ENCODE results near the gene HVCN1.

The HVCN1 gene

DNA sequence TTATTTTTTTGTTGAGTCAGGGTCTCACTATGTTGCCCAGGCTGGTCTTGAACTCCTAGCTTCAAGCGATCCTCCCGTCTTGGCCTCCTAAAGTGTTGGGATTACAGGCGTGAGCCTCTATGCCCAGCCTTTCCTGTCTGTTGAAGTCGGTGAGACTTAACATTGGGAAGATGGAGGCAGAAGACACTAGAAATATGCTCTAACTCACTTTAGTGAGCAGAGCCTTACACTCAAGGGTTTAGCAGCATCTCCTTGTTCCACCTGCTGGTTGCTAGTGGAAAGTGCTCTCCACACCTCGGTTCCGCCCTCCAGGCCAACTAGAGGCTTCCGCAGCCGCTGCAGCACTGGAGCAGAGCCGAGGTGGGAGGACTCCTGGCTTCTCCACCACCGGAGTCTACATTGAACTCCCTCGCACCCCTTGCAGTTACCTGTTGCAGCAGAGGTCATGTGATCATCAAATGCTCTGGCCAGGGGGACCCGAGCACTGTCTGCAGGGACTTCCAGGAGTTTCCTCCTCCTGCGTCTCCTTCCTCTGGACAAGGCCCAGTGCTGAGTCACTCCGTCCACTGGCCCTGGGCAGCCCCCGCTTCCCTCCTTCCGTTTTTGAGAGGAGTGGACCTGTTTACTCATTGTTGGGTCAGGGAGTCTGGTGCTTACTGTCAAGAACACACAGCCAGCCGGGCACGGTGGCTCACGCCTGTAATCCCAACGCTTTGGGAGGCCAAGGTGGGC lies 9.4 kb upstream of the HVCN1 start:
- peak; percentile 64 to 67 for DNase-seq

DNA sequence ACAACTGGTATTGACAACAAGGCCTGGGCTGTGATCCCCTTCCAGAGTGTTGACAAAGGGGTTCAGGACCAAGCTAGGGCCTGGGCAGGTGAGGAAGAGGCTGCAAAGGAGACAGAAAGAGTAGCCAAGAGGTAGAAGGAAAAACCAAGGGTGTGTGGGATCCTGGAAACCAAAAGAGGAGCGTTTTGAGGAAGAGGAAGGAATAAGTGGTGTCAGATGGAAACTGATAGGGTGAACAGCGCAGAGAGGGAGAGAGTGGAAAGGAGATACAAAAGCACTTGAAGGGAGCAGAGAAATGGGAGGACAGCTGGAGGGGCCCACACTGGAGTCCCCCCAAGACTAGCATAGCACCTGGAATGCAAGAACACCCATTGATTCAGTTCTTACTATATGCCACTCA lies 8.3 kb upstream of the HVCN1 start:
- no peak for DNase-seq

DNA sequence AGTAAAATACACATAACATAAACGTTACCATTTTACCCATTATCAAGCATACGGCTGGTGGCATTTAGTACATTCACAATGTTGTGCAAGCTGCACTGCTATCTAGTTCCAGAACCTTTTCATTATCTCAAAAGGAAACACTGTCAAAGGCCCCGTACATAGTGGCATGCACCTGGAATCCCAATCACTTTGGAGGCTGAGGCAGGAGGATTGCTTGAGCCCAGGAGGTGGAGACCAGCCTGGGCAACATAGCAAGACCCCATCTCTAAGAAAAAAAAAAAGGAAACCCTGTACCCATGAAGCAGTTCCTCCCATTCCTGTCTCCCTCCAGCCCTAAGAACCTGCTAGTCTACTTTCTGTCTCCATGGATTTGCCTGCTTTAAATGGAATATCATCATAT lies 7.4 kb upstream of the HVCN1 start:
- DNase-seq, result no peak

DNA sequence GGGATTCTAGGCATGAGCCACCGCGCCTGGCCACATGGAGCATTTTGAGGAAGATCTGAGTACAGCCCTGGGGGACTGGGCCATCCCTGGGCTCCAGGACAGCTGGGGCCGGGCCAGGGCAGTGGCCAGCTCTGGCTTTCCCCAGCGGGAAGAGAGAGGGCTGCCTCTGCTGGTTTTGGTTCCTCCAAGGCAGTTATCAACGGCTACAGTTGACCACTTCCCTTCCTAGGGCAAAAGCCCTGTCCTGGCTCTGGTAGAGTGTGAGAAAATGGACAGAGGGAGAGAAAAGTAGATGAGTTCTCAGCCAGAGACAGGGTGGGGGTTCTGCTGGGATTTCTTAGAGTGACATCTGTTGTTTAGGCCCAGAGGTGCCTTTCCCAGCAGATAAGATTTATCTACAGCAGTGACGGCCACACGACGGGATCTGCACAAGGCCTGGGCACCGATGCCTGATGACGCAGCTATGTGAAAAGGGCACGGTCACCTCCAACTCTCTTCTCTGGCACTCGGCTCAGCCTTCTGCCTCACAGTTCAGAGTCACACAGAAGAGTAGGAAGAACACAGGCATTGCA lies 5.5 kb upstream of the HVCN1 start:
- no peak for DNase-seq

DNA sequence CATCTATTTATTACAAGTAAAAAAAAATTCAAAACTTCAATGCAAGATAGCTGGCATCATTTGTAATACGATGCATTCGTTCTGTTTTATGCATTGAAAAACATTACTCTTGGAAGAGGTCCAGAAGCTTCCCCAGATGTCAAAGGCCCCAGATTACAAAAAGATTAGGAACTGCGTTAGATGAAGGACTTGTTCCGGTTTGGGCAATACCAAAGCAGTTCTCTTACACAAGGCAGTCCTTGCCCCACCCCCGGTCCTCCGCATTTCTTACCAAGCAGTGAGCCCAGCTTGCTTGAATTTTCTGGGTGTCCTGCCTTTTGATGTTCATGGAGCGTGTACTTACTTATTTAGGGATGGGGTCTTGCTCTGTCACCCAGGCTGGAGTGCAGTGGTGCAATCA lies 4.8 kb upstream of the HVCN1 start:
- no peak for DNase-seq

DNA sequence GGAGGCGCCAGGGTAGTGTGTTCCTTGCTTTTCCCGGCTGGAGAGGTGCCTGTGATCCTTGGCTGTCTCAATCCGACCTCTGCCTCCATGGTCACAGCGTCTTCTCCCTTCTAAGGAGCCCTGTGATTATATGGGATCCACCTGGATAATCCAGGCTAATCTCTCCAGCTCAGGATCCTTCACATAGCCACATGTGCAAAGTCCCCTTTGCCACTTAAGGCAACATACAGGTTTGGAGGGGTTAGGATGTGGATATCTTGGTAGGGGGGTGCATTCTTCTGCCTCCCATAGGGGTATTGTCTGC lies 1.2 kb upstream of the HVCN1 start:
- DNase-seq, result no peak

DNA sequence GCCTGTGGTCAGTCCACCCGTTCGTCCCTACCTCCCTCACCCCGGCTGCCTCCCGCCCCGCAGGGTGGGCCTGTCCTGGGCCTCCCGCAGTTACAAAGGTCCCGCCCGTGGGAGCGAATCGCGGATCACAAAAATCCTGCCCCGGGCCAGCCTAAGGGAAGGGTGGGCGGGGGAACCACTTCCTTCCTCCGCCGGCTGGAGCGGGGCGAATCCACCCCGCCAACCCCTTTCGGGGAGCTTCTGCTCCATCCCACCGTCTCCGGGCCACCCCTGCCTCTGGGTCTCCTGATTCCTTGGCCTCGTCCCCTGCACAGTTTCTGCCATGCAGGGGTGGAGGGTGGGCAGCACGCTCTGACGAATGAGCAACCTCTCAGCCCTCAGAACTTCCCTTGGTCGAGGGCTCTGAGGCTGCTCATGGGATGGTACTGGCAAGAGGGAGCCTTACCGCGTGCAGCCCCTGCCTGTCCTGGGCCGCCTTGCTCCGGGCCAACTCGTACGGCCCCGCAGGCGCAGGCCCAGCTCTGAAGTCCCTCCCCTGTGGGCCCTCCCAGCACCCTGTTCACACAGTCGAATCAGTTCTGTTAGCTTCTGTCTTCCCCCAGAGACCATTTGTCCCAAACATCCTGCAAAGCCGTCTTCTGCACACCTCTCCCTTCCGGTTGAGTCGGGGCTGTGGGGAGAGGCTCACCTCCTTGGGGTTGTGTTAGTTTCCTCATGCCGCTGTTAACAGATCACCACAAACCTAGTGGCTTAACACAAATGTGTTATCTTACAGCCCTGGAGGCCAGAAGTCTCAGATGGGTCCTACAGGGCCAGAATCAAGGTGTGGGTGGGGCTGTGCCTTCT lies 589 bp upstream of the HVCN1 start:
- peak; percentile 34 to 38 for DNase-seq

DNA sequence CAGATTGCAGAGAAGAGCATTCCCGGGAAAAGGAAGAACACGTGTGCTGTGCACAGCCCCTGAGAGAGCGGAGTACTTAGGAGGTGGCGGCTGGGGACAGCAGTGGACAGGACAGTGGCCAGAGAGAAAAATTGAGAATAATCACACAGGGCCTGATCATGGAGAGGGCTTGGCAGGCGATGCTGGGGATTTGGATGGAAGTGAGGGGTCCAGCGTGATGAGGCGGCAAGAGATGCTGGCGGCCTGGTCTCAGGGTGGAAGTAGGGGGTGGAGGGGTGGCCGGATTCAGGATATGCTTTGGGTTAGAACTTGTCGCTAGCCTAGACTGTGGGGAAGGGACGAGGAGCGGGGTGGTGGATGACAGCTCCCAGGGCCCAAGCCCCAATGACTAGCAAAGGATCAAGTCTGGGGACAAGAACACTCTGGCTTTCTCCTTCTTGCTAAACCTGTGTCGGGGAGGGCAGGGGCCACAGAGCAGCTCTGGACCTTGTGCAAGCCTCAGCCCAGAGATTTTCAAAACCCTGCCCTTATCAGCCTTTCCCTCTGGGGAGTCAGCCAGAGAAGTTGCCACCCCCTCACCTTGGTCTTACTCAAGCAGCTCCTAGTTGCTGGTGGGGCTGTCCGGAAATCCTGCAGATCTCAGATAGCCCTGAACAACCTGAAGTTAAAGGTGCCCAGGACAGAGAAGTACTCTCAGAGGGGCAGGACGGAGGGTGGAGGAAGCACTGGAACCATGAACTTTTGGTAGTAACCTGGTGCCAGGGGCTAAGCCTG lies 1.3 kb downstream of the HVCN1 start:
- no peak for DNase-seq

DNA sequence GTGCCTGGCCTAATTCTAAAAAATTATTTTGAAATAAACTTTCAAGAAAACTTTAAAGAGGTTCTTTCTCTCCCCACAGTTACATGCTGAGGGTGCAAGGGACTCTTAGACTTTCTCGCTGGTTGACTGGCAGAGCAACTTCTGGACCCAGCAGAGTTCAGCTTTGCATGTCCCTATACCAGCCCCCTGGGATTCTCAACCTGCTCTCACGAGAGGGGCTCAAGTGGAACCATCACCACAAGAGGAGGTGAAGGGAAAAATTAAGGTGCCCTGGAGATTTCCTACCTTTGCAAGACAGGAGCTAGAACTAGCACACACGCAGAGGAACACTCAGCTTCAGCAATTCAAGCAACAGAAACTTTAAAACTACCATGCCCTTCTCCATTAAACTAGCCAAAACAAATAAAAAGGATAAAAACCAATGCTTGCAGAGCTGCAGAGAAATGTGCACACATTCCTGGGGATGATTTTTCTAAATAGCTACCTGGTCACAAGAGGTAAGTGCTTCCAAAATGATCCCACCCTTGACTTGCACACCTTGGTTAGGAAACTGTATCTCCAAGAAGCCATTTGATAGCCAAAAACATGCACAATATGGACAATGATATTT lies 2.5 kb downstream of the HVCN1 start:
- no peak for DNase-seq

DNA sequence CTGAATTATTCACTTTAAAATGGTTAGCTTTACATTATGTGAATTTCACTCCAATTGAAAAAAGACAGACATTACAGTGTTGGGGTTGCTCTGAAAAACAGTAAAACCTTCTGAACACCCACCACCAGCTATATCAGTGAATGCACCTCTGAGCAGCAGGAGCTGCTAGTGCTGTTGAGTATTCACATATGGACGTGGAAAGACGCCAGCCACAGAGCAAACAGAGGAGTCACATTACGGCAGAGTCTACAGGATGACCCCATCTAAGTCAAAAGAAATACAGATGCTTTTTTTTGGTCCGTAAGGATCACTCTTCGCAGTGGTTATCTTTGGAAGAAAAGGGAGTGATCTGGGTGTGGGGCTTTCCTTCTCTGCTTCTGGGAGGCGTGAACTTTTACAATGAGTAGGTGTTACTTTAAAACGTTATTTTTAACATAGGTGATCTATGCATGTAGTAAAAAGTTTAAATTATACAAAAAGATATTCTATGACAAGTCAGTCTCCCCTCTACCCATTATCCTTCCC lies 4.5 kb downstream of the HVCN1 start:
- DNase-seq, result no peak

DNA sequence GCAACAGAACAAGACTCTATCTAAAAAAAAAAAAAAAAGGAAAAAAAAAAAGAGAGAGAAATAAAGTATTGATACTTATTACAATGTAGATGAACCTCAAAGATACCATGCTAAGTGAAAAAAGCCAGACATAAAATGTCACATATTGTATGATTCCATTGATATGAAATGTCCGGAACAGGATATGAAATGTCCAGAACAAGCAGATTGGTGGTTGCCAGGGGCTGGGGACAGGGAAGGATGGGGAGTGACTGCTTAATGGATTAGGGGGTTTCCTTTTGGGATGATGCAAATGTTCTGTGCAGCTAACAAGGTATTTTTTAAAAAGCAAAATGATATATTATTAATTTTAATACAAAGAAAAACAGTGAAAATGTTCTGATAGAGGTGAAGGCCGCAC lies 5.0 kb downstream of the HVCN1 start:
- DNase-seq, result no peak

DNA sequence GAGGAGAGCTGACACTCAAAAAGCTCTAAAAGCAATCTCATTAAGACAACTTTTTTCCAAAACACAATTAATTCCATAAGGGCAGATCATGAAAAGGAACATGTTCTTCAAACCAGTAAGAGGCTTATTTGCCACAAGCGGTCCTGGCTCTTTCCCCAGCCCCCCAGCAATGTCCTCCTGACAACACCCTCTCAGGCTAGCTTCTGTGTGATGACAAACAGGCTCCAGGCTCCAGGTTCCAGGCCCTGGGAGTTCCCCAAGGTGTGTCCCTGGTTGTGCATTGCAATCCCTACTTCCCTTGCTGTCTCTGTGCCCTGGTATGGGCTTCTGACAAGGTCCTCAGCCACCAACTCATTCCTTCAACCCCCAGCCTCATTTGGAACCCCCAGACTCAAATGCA lies 8.9 kb downstream of the HVCN1 start:
- no peak for DNase-seq

DNA sequence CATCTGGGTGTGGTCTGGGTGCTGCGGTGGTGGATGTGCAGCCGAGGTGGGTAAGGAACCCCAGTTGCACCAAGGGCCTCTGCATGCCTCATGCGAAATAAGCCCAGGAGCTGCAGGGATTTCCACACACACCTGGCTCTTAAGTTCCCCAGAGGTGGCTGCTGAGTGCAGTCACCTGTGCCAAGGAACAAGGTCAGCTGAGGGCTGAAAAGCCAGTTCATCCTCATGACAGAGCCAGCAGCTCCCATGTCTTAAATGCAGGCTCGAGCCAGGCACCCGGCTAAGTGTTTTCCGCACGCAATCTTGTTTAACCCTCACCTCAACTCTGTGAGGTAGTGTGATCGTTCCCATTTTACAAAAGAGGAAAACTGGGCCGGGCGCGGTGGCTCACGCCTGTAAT lies 9.7 kb downstream of the HVCN1 start:
- no peak for DNase-seq

DNA sequence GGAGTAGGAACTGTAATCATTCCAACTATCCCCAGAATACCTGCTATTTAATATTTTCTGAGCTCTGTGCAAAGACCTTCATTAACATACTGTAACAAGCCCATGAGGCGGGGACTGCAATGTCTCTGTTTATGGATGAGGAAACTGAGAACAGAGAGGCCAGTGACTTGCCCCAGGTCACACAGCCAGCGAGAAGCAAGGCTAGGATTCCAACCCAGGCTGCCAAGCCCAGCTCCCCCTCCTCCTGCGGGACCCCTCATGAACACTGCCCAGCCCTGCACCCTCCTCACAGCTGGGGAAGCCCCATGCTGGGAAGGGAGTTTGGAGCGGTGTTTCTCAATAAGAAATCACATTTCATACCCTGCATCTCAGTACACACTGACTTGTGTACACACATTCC lies 10.9 kb downstream of the HVCN1 start:
- DNase-seq, result no peak

DNA sequence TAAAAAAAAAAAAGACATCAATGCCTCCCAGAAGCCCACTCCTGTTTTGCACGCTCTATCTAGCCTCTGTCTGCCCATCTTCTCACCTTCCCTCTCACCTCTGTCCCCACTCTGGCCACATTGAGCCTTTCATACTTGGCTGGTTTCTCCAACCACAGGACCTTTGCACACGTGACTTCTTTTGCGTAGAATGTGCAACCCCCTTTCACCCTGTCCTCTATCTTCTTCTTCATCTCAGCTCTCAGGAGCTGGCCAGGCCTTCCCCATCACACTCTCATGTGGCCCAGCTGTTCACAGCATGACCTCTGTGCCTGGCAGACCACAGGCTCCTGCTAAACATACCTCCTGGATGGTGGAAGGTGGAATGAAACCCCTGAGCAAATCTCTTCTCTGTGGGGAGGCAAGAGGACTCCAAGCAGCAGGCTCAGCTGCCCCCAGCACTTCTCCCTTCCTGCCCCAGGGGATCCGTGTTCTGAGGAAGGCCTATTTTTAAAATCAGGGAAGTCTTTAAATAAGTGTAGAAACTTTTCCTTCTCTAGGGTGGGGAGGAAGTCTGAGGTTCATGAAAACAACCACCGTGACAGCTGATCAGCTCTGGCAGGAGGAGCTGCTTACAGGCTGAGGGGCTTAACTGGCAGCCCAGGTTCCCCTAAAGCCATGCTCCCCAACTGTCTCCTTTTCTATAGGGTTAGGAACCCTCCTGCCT lies 11.6 kb downstream of the HVCN1 start:
- DNase-seq, result no peak

DNA sequence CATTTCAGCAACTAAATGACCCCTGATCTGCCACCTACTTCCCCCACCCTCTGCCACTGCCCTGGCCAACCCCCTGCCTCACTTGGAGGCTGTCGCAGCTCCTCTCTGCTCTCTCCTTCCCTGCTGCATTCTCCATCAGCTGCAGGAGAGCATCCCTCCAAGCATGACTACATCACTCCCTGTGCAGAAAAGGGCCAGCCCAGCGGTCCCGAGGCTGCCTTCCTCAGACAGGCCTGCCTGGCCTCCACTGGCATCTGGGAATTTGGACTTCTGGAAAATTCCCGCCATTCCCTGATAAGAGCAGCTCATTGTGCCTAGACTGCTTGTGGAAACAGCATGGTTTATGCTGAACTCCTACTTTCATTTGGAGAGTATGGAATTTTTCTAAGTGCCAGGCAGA lies 12.7 kb downstream of the HVCN1 start:
- no peak for DNase-seq

DNA sequence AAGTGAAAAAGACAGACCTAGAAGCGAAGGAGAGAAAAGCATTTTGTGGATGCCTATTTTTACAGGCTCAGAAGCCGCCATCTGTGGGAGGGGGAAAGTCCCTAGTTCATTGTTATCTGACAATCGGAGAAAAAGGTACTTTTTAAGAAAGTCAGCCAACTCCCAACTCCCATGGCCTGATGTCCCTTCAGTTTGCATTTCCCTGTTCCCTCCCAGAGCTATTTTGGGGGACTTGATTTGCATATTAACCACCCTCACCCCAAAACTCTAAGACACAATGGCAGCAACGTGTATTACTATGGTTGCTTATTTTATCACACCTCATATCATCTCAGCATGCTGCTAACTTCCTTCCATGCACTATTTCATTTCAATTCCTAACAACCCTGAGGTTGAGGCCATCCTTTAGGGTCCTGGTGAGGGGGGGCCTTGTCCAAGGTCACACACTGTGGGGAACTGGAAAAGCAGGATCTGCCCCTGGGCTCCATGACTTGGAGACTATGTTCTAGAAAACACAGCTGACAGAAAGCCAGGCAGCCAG lies 18.7 kb downstream of the HVCN1 start:
- peak in 1 of 2 donors; percentile 38 for DNase-seq

DNA sequence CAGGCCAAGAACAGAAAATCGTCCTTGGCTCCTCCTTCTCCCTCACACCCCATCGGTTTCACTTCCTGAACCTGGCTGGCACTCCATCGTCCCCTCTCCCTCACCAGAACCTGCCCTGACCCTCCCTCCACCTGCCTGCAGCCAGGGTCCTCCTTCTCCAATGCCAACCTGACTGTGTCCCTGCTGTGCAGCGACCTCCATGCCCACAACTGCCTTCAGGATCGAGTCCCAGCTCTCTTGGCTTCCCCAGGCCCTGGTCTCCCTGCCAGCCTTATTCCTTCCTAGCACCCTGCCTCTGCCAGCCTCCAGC lies 19.8 kb downstream of the HVCN1 start:
- no peak for DNase-seq

DNA sequence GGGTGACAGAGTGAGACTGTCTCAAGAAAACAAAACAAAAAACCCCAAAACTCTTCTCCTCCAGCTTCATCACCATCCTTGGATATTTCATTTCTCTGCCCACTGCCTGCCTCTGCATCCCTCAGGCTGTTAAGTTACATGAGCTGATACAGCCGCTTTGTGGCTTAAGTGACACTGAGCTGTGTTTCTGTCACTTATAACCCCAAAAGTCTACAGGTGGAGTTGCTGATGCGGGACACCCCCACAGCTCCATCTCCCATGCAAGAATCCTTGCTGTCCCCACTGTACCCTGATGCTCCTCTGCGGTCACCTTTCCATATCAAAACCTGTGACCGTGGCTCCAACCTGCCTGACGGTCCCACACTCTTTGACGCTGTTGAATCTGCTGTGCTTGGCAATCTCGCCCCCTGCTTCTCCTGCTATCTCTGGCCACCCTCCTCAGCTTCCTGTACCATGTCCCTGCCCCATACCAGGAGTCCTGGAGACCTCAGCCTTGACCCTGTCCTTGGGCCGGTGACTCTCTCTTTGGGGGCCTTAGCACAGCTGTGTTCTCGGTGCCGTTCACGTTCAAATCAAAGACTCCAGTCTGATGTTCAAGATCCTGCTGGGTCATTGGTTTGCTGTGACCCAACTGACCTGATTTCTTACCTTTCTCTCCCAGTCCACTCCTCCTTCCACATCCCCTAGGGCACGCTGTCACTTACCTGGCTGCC lies 20.3 kb downstream of the HVCN1 start:
- no peak for DNase-seq

DNA sequence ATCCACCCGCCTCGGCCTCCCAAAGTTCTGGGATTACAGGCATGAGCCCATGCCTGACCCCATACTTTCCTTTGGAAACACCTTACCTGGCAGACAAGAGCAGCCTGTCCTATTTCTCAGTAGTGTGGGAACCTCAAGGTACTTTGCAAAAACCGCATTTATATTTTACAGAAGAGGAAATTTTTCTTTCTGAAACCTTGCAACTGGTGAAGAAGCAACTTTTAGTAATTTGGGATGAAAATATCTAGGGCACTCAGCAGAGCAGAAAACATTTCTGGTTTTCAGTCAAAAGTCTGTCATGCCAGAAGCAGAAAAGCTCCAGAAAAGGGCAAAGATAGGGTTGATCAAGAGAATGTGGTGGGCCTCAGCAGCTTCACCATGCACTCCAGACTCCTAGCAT lies 21.2 kb downstream of the HVCN1 start:
- DNase-seq, result no peak

DNA sequence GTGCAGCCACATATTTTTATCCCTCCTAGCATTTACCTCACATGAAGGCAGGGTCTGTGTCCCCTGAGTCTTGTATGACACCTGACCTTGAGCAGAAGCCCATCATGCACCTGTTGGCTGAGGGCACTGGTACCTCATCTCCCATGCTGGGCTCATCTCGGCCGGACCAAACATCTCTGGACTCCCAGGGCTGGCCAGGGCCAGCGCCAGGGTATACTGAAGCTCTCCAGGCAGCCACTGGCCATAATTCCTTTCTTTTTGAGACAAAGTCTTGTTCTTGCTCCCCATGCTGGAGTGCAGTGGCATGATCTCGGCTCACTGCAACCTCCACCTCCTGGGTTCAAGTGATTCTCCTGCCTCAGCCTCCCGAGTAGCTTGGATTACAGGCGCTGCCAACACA lies 22.0 kb downstream of the HVCN1 start:
- no peak for DNase-seq

All from stimulated activated CD4-positive, alpha-beta T cell treated with anti-CD3 and anti-CD28 coated beads, Interleukin-2, amount 100 ng/mL, for 48 hours (primary cell).